Amniotic epithelial cell (primary cell): ENCODE data around the gene GPR6.

ENCODE experiments used
- DNase-seq: peaks from one replicate; pipeline ENCODE4 v3.0.0-alpha.2; 2010; ENCODE audit warnings: low read depth

GPR6 gene, protein sequence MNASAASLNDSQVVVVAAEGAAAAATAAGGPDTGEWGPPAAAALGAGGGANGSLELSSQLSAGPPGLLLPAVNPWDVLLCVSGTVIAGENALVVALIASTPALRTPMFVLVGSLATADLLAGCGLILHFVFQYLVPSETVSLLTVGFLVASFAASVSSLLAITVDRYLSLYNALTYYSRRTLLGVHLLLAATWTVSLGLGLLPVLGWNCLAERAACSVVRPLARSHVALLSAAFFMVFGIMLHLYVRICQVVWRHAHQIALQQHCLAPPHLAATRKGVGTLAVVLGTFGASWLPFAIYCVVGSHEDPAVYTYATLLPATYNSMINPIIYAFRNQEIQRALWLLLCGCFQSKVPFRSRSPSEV

DNA sequence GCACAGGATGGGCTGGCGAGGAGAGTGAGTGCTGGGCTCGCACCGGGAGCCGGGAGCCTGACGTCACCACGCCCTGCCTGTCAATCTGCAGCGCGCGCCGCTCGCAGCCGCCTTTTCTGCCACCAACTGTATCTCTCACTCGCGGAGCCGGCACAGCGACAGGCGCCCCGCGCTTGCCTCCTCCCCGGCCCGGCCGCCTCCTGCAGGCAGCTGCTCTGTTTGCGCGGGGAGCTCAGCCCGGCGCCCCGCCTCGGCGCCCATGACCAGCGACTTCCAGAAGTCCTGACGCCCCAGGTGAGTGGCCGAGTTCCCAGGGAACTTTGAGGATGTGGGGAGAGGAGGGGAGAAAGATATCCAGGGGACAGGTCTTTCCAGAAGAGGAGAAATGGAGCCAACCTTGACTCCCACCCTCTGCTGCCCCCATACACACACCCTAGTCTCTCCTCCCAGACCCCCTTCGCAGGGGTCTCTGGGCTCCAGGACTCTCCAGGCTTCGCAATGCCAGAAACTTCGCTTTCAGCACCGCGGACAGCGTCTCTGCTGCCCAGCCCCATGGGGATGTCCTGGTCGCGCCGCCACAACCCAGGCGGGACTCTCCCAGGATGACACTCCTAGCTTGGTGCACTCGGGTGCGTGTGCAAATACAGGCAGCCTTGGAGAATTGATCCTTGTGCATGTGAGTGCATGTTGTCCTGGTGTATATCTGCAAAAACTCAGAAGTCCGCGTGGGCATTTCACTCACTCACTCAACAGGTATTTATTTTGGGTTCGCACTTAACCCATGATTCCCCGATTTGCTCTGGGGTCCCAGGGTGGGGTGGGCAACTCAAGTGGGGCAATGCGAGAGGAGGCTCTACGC, at the start of gene GPR6:
Gene GPR6 (plus strand): TSS at position 138 of the 859 bp plus-strand sequence. CDS start 802 bp downstream, outside the sequence.
- DNase-seq: peak; percentile 36

DNA sequence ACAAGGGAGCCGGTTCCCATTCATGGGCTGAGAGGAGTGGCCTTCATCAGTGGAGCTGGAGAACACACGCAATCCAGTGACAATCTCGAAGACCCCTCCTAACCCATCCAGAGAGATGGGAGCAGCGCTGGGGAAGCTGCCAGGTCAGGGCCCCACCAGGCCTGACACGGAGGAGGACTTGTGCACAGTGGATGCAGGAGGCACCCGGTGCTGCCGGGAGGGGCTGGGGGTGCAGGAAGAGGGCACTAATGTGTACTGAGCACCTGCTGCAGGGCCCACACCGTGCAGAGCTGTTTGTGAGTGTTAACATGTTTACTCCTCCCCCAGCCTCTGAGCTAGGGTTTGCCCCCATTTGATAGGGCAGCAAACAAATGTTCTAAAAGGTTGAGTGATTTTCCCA, 43.8 kb upstream of the GPR6 start:
- no peak for DNase-seq

DNA sequence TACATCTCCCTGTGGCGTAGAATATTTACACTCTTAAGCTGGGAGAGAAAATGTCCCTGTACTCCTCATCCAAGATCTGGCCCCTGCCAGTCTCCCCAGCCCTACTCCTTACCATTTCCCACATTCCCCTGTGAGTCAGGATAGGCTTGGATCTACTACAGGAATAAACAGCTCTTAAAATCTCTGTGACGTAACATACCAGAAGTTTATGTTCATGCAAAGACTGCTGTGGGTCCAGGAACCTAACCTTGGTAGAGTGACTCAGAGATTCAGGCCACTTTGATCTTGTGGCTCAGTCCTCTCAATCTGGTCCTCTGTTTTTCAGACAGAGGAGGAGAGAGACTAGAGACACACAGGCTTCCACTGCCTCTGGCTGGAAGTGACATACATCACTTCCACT, 38.5 kb upstream of the GPR6 start:
- peak; percentile 38 for DNase-seq

DNA sequence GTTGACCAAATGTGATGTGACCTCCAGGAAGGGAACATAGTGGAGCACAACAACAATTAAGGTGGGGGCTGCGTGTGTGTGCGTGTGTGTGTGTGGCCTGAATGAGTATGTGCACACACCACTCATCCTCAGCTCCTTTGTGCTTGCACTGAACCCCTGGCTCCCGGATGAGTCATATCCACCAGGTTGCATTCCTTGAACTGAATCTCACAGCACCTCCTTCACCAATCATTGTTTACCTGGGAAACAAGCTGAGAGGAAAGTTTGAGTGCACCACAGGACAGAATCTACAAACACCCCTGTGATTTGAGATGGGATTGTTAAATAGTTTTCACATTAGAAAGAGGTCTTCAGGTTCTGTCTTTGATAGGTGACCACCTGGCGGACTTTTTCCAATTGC, 33.7 kb upstream of the GPR6 start:
- DNase-seq: no peak

DNA sequence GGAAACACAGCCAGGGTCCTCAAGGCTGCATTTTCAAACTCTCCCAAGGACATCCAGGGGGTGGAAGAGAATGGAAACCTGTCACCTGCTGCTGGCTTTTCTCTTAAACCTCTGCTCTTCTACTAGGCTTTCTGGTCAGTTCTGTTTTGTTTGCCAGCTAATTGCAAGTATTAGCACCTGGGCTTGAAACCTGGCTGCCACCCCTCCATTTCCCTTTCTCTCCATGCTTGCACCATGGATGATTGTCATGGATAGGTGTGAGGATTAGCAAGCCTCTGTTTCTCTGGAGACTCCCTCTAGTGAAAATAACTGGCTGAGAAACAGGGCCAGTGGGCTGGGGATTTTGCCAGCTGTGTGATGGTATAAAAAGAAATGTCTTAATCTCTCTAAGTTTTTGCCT, 33.0 kb upstream of the GPR6 start:
- DNase-seq: no peak

DNA sequence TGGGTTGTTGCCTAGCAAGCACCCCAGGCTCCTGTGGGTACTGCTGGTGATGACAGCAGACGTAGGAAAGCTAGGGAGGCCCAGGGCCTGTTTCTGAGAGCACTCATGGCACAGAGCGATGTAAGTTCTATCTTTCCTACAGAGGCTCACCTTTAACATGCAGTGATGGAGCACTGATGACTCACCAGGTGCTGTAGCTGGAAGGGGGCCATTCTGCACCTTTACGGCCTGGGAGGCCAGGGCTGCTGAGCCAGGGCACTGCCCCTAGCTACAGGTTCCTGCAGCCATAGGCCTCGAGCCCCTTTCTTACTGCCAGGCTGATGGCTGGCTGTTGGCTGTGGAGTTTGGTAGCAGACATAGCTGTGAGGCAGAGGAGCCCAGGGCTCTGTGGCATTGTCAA, 31.1 kb upstream of the GPR6 start:
- no peak for DNase-seq

DNA sequence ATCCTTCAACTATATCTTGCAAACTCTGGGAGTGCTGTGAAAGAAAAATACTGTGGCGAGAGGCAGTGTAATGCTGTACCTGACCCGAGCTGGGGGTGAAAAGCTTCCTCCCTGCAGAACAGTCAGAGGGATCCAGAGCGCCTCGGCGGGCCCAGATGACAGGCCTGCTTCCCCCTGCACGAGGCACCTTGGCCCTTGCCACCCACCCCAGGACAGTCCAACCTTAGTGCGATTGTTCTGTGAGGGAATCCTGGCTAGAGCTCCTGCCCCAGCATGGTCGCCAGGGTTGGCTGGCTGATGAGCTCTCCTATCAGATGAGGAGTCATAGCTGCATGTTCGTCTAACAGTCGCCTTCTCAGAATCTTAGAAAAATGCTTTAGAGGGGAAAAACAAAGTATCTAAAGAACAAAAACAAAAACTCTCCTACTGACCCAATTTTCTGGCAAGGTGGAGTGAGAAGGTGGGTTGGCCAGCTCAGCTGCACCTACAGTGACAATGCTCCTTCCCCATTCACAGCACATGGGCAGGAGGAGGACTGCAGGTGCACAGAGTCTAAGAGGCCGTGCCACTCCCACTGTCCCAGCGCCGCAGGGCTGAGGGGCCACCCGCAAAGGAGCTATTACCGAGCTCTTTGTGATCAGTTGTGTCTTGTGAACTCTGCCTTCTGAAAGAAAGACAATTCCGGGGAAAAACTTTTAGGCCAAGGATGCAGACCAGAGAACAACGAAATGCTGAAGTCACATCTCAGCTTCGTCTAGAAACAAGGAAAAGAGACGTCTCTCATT, 28.6 kb upstream of the GPR6 start:
- DNase-seq: no peak

DNA sequence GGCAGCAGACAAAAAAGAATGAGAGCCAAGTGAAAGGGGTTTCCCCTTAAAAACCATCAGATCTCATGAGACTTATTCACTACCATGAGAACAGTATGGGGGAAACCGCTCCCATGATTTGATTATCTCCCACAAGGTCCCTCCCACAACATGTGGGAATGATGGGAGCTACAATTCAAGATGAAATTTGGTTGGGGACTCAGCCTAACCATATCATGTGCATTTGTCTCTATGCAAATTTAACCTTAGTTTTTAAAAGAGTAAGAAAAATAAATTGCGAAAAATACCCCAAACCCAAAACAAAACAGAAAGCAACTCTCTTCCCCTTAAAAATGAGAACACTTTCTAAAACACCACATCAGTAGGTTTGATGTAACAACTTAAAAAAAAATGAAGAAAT, 22.6 kb upstream of the GPR6 start:
- no peak for DNase-seq

DNA sequence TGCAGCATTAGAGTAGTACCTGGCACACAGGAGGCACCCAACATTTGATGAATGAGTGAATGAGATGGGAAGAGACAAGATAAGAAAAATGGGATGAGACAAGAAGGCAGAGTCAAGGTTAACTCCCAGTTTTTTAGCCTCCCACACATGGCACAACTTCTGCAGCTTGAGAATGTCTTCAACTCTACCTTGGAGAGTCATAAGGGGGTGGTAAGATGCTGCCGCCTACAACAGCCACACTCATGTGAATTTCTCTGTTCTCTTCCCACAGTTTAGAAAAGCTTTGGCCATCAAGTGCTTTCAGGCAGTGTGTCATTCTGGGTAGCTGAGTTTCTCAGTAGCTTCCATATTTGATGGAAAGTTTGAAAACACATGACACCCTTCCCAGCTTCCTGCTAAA, 19.5 kb upstream of the GPR6 start:
- DNase-seq: no peak

DNA sequence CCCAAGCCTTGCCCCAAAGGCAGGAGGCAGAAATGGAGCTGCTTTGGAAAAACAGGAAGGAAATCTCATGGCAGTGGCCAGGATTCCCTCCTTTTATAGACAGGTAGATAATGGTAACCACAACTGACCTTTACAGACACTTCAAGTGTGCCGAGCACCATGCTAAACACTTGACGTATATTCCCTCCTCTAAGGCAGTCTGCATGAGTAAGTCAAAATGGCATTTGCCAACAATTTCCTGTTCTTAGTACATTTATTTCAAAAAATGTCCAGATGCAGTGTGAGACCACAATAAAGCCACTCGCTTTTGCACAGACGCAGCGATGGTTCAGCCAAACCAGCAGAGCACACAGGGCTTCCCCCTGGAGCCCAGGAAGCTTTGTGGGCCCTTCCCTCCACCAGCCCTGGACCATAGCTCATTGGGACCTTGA, 16.5 kb upstream of the GPR6 start:
- peak; percentile 40 for DNase-seq

DNA sequence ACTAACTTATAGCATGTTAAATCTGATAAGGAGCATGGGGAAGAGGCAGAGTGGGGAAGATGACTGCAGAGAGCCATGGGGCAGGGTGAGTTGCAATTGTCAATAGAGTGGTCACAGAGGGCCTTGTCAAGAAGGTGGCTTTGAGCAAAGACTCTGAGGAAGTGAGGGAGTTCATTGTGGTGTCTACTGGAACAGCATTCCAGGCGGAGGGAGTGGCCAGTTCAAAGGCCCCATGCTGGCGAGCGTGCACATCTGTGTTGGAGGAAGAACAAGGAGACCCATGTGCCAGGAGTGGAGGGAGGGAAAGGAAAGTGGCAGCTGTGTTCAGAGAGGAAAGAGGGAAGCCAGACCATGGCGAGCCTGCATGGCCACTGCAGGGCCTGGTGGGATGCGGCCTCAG, 15.8 kb upstream of the GPR6 start:
- no peak for DNase-seq

DNA sequence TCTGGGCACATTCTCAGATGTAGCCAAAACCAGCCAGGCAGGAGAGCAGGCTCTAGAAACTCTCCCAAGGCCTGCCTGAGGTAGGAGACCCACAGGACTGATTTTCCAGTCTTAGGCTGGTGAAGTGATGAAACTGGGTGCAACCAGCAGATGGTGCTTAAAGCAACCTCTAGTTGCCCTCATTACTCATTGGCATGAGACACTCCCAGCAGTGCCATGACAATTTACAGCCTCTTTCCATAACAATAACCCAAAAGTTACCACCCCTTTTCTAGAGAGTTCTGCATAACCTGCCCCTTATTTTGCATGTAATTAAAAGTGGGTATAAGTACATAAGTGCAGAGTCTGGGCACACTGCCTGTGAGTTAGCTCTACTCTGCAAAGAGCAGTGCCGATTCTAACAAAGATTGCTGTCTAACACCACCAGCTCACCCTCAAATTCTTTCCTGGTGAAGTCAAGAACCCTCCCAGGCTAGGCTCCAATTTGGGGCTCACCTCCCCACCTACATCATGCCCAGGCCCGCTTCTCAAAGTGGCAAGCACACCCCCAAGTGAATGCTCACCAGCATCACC, 14.4 kb upstream of the GPR6 start:
- DNase-seq: no peak

DNA sequence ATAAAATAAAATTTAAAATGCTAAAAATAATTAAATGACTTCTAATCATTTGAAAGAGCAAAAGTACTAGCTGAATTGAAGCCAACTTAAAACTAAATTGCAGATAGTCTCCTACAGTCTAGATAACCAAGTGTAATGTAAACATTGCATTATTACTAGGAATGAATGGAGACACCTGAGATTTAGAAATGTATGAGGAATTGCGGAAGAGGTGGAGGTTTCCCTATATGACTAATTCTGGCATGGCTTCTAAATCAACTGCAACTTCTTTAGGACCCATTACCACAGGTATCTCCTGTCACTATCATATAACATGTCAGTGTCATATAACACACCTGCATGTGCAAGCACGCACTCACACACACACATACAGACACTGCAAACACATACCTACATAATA, 13.2 kb upstream of the GPR6 start:
- no peak for DNase-seq

DNA sequence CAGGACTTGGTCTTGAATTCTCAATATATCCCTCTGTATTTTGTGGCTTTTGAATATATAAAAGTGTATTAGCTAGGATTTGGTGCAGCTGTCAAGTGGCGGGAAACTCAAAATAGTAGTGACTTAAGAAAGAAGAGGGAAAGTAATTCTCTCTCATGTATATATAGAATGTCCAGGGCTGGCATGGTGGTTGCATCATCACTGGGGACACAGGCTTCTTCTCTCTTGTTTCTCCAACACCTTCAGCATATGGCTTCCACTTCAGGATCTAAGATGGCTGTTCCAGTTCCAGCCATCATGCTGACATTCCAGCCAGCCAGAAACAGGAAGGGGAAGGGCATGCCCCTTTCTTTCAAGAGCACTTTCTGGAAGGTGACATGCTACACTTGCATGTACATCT, 11.8 kb upstream of the GPR6 start:
- DNase-seq: no peak

DNA sequence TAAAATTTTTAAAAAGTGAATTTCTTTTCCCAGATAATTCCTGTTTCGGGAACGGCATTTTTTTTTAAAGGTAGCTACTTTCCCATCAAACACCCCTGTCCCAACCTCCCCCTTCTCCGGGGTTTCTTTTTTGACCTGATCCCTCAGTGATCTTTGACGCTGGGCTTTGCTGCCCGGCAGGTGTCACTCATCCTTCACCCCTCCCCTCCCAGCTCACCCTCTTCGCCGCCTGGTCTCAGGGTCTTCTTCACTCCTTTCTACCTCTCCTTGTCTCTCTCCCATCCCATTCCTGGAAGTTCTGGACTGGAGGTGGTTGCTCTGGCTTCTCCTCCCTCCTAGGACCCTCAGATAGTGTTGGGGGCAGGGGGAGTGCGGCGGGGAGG, 329 bp upstream of the GPR6 start:
- no peak for DNase-seq

DNA sequence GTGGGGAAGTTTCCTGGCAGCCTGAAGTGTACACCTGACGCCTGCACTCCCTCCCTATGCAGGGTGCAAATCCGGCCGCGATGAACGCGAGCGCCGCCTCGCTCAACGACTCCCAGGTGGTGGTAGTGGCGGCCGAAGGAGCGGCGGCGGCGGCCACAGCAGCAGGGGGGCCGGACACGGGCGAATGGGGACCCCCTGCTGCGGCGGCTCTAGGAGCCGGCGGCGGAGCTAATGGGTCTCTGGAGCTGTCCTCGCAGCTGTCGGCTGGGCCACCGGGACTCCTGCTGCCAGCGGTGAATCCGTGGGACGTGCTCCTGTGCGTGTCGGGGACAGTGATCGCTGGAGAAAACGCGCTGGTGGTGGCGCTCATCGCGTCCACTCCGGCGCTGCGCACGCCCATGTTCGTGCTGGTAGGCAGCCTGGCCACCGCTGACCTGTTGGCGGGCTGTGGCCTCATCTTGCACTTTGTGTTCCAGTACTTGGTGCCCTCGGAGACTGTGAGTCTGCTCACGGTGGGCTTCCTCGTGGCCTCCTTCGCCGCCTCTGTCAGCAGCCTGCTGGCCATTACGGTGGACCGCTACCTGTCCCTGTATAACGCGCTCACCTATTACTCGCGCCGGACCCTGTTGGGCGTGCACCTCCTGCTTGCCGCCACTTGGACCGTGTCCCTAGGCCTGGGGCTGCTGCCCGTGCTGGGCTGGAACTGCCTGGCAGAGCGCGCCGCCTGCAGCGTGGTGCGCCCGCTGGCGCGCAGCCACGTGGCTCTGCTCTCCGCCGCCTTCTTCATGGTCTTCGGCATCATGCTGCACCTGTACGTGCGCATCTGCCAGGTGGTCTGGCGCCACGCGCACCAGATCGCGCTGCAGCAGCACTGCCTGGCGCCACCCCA, 1.2 kb downstream of the GPR6 start:
- no peak for DNase-seq

DNA sequence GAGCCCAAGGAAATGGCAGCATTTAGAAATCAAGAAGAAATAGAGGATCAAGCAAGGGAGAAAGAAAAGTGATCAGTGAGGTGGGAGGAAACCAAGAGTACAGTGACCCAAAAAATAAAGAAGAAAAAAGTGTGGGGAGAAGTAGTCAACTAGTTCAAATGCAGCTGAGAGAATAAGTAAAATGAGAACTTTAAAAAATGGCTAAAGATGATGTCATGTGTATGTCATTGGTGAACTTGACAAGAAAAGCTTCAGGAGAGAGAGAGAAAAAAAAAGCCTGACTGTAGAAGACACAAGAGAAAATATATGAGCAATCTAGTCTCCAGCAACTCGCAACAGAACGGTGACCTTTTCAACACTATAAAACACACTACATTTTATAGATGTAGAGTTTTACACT, 6.3 kb downstream of the GPR6 start:
- DNase-seq: no peak

DNA sequence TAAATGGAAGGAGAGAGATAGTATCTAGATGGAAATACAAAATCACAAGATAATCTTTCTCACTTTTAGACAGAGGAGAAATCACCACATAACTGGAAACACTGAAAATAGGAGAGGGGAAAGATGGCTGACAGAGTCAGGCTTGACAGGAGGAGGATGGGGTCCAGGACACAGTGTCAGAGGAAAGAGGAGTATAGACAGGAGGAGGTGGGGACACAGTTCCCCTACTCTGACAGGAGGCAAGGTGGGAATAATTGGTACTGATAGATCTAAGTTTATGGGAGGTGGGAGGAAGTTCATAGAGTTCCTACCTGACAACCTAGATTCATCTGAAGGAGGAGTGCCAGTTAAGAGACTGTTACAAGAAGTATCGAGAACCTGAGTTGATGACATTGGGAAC, 9.1 kb downstream of the GPR6 start:
- DNase-seq: no peak

DNA sequence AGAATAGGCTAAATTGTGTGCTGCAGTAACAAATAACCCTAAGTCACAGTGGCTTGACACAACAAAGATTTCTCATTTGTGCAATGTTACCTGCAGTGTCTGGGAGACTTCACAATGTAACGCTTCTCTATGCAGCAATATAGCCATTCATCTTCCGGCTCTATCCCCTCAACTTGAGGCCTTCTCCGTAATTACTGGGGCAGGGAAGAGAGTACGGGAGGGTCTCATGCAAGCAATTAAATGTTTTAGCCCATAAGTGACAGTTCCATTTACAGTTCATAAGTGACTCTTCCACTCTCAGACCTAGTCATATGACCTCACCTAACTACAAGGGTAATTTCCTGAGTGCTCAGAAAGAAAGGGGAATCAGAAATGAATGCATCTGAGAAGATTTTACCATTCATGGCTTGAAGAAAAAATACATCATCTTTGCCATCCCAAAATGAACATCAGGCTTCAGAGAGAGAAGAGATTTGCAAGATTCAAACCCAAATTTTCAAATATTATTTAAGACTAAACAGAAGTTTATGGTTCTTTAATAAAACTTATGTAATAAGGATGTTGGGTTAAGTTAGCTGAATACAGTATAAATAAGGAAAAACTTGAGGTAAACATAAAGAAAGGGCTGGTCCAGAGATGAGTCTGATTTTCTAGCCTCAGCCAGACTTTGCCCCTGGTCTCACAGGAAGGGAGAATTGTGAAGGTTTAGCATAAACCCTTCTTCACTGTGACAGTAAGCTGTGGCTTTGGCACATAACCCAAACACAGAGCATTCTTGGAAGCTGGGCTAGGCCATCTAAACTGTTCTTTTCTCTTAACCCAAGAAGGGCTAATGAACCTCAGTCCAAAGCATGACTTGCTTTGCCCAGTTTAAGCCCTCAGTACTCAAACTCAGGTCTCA, 13.3 kb downstream of the GPR6 start:
- DNase-seq: no peak

DNA sequence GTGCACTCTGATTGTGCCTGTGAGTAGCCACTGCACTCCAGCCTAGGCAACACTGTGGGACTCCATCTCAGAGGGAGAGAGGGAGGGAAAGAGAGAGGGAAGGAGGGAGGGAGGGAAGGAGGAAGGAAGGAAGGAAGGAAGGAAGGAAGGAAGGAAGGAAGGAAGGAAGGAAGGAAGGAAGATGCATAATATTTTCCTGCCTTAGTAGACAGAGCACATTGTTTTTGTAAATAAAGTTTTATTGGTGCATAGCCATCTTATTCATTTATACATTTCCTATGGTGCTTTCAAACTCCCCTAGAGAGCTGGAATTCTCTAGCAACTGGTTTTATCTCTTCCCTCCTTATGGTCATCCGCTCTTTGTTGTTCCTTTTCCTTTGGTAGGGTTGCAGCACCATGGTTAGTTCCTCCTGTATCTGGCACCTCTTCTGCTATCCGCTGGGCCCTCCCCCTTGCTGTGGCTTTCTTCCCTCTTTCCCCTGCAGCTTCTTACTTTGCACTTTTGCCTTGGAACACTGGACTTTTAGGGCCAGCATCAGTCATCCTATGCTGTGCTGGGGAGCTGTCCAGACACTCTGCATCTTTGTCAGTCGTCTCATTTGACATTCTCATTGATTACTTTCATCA, 20.2 kb downstream of the GPR6 start:
- peak; percentile 13 for DNase-seq
